Nephron progenitor cell (in vitro differentiated cells): Measurements from ENCODE around the gene CCNL2.

Source experiments
- DNase-seq: peaks from one replicate; pipeline ENCODE4 v3.0.0; 2021
- H3K27ac Mint-ChIP-seq: 2 replicates; pipeline ENCODE4 v1.8.0; 2021; ENCODE audit warnings: mild to moderate bottlenecking, moderate library complexity, mixed read lengths
- H3K27me3 Mint-ChIP-seq: 2 replicates; pipeline ENCODE4 v1.8.0; 2021; ENCODE audit warnings: mild to moderate bottlenecking, low read depth, mixed read lengths; ENCODE audit not compliant: poor library complexity
- H3K36me3 Mint-ChIP-seq: 2 replicates; pipeline ENCODE4 v1.8.0; 2021; ENCODE audit warnings: low read depth, mixed read lengths
- H3K4me1 Mint-ChIP-seq: 2 replicates; pipeline ENCODE4 v1.8.0; 2021; ENCODE audit warnings: mixed read lengths
- H3K4me3 Mint-ChIP-seq: 2 replicates; pipeline ENCODE4 v1.8.0; 2021; ENCODE audit warnings: mild to moderate bottlenecking, moderate library complexity, mixed read lengths
- H3K9me3 Mint-ChIP-seq: 2 replicates; pipeline ENCODE4 v1.8.0; 2021; ENCODE audit warnings: mild to moderate bottlenecking, moderate library complexity, mixed read lengths
- CTCF ChIP-seq: fragments of 200-600 bp; sonication (generic); IDR thresholded peaks from 2 replicates; pipeline ENCODE4 v1.5.0; 2021; ENCODE audit warnings: antibody characterized with exemption

CCNL2 gene

GRCh38 chr1:1347663-1348419, 51.3 kb downstream of the CCNL2 start:
- DNase-seq = peak; percentile 58
- TF ChIP-seq CTCF = no peak
- Mint-ChIP-seq H3K27ac (no peak overlapping the region), H3K4me1 (peaks cover 29% of the 10 kb centered on the region), H3K36me3 (no peaks in the 10 kb centered on the region), H3K9me3 (no peaks in the 10 kb centered on the region), H3K4me3 (peak overlapping the region; percentile 82), H3K27me3 (peaks cover 3% of the 10 kb centered on the region)

GRCh38 chr1:1347026-1347595, 52.0 kb downstream of the CCNL2 start:
- H3K27ac Mint-ChIP-seq = no peak overlapping the region
- no peak for DNase-seq
- no peaks in the 10 kb centered on the region for H3K27me3 Mint-ChIP-seq
- H3K36me3 Mint-ChIP-seq = no peaks in the 10 kb centered on the region
- H3K4me1 Mint-ChIP-seq = peaks cover 22% of the 10 kb centered on the region
- TF ChIP-seq CTCF = no peak
- H3K9me3 Mint-ChIP-seq = no peaks in the 10 kb centered on the region
- peak overlapping the region; percentile 82 for H3K4me3 Mint-ChIP-seq

GRCh38 chr1:1346501-1346890, 52.6 kb downstream of the CCNL2 start:
- Mint-ChIP-seq H3K4me1 (peaks cover 19% of the 10 kb centered on the region), H3K9me3 (no peaks in the 10 kb centered on the region), H3K27ac (no peak overlapping the region), H3K36me3 (no peaks in the 10 kb centered on the region), H3K4me3 (peak overlapping the region; percentile 82), H3K27me3 (no peaks in the 10 kb centered on the region)
- no peak for DNase-seq
- no peak for TF ChIP-seq CTCF

- Mint-ChIP-seq H3K4me3 (no peak overlapping the region), H3K27me3 (no peaks in the 10 kb centered on the region), H3K27ac (no peak overlapping the region), H3K36me3 (peaks cover 5% of the 10 kb centered on the region), H3K9me3 (no peaks in the 10 kb centered on the region), H3K4me1 (peaks cover 19% of the 10 kb centered on the region)
- TF ChIP-seq CTCF = no peak
- DNase-seq = no peak
These were observed 53.2 kb downstream of the CCNL2 start for GRCh38 chr1:1345860-1346500.

GRCh38 chr1:1345384-1345783, 53.8 kb downstream of the CCNL2 start:
- Mint-ChIP-seq H3K4me3 (no peak overlapping the region), H3K27ac (no peak overlapping the region), H3K9me3 (no peaks in the 10 kb centered on the region), H3K4me1 (peaks cover 19% of the 10 kb centered on the region), H3K27me3 (no peaks in the 10 kb centered on the region), H3K36me3 (peaks cover 10% of the 10 kb centered on the region)
- DNase-seq = no peak
- no peak for TF ChIP-seq CTCF
